SK-N-SH treated with all-trans-retinoic acid at 6 μM for 48 hours (cell line): ENCODE data around the gene KCTD1.

Source experiments
- BACH2 ChIP-seq: fragments of 250-450 bp; sonication (Bioruptor Pico); IDR thresholded peaks from 2 replicates; pipeline ENCODE4 v1.9.0; 2021; ENCODE audit warnings: mild to moderate bottlenecking, borderline replicate concordance
- CSDC2 ChIP-seq: fragments of 250-450 bp; sonication (Bioruptor Pico); IDR thresholded peaks from 2 replicates; pipeline ENCODE4 v1.5.0; 2020; ENCODE audit warnings: mild to moderate bottlenecking, moderate library complexity
- ISL1 ChIP-seq: fragments of 250-450 bp; sonication (Bioruptor Pico); IDR thresholded peaks from 2 replicates; pipeline ENCODE4 v2.1.2; 2022; ENCODE audit warnings: mild to moderate bottlenecking, moderate library complexity
- PATZ1 ChIP-seq: fragments of 250-450 bp; sonication (Bioruptor Pico); IDR thresholded peaks from 2 replicates; pipeline ENCODE4 v1.8.0; 2020; ENCODE audit warnings: mild to moderate bottlenecking, moderate library complexity, borderline replicate concordance
- POU6F1 ChIP-seq: fragments of 250-450 bp; sonication (Bioruptor Pico); IDR thresholded peaks from 2 replicates; pipeline ENCODE4 v1.8.0; 2021; ENCODE audit warnings: low read depth, mild to moderate bottlenecking, moderate library complexity, borderline replicate concordance
- PPARA ChIP-seq: fragments of 250-450 bp; sonication (Bioruptor Pico); IDR thresholded peaks from 2 replicates; pipeline ENCODE4 v1.5.0; 2020; ENCODE audit warnings: mild to moderate bottlenecking, borderline replicate concordance
- RARB ChIP-seq: fragments of 250-450 bp; sonication (Bioruptor Pico); IDR thresholded peaks from 2 replicates; pipeline ENCODE4 v1.8.0; 2021; ENCODE audit warnings: mild to moderate bottlenecking, moderate library complexity
- TCF4 ChIP-seq: fragments of 250-450 bp; sonication (Bioruptor Pico); IDR thresholded peaks from 2 replicates; pipeline ENCODE4 v1.8.0; 2021; ENCODE audit warnings: mild to moderate bottlenecking, moderate library complexity, borderline replicate concordance
- TOX ChIP-seq: fragments of 250-450 bp; sonication (Bioruptor Pico); IDR thresholded peaks from 2 replicates; pipeline ENCODE4 v1.8.0; 2021; ENCODE audit warnings: mild to moderate bottlenecking, moderate library complexity, borderline replicate concordance
- ZC3H10 ChIP-seq: fragments of 250-450 bp; sonication (Bioruptor Pico); IDR thresholded peaks from 2 replicates; pipeline ENCODE4 v1.5.1; 2021; ENCODE audit warnings: mild to moderate bottlenecking, moderate library complexity
- ZFP3 ChIP-seq: fragments of 250-450 bp; sonication (Bioruptor Pico); IDR thresholded peaks from 2 replicates; pipeline ENCODE4 v1.5.0; 2020; ENCODE audit warnings: mild to moderate bottlenecking, moderate library complexity
- ZNF565 ChIP-seq: fragments of 450-650 bp; formaldehyde crosslinking; conservative IDR thresholded peaks from 2 replicates; pipeline ENCODE4 v1.5.0; 2020; ENCODE audit warnings: low read depth, mild to moderate bottlenecking, moderate library complexity
- ZNF8 ChIP-seq: fragments of 450-650 bp; formaldehyde crosslinking; IDR thresholded peaks from 2 replicates; pipeline ENCODE4 v1.5.0; 2020; ENCODE audit warnings: mild to moderate bottlenecking, moderate library complexity

- TF ChIP-seq RARB (CRISPR knock-in tag): no peak
- TF ChIP-seq PATZ1 (CRISPR knock-in tag): no peak
- no peak for TF ChIP-seq POU6F1
- no peak for TF ChIP-seq ZNF8
- TF ChIP-seq BACH2 (CRISPR knock-in tag): no peak
- no peak for TF ChIP-seq PPARA (CRISPR knock-in tag)
- TF ChIP-seq ISL1 (CRISPR knock-in tag): no peak
- no peak for TF ChIP-seq CSDC2 (CRISPR knock-in tag)
- TF ChIP-seq ZFP3 (CRISPR knock-in tag): no peak
- no peak for TF ChIP-seq TOX (CRISPR knock-in tag)
- TF ChIP-seq ZNF565 (CRISPR knock-in tag): no peak
- TF ChIP-seq ZC3H10 (CRISPR knock-in tag): no peak
- no peak for TF ChIP-seq TCF4 (CRISPR knock-in tag)
These were observed 140.4 kb downstream of the KCTD1 start for GRCh38 chr18:26407736-26408601.
